Loucy (cell line): Measurements from ENCODE around the gene MUS81.

Source experiments
- H2AFZ ChIP-seq: fragments of 200-600 bp; sonication (generic); 2 replicates; pipeline ENCODE4 v1.6.0; 2016; ENCODE audit warnings: antibody characterized with exemption, mild to moderate bottlenecking, low read length, moderate library complexity
- H3F3A ChIP-seq: fragments of 200-600 bp; 2 replicates; pipeline ENCODE4 v1.6.0; 2016; ENCODE audit warnings: antibody characterized with exemption, low read depth, mild to moderate bottlenecking
- H3K27me3 ChIP-seq: fragments of 200-600 bp; sonication (generic); 2 replicates; pipeline ENCODE4 v1.6.1; 2014; ENCODE audit warnings: low read length, mild to moderate bottlenecking; ENCODE audit not compliant: insufficient read depth, poor library complexity, severe bottlenecking
- H3K36me3 ChIP-seq: fragments of 200-600 bp; sonication (generic); 2 replicates; pipeline ENCODE4 v1.6.1; 2016; ENCODE audit warnings: low read length; ENCODE audit not compliant: insufficient read depth
- H3K4me1 ChIP-seq: fragments of 200-600 bp; sonication (generic); 2 replicates; pipeline ENCODE4 v1.5.1; 2014; ENCODE audit warnings: low read length, mild to moderate bottlenecking; ENCODE audit not compliant: insufficient read depth, poor library complexity, severe bottlenecking
- H3K4me2 ChIP-seq: fragments of 200-600 bp; sonication (generic); 2 replicates; pipeline ENCODE4 v1.6.0; 2014; ENCODE audit warnings: antibody characterized with exemption, low read length, low read depth, mild to moderate bottlenecking; ENCODE audit not compliant: poor library complexity, severe bottlenecking
- H3K4me3 ChIP-seq: fragments of 200-600 bp; sonication (generic); 2 replicates; pipeline ENCODE4 v1.5.1; 2014; ENCODE audit warnings: low read length, mild to moderate bottlenecking, mixed read lengths; ENCODE audit not compliant: poor library complexity, severe bottlenecking
- H3K79me2 ChIP-seq: fragments of 200-600 bp; sonication (generic); 2 replicates; pipeline ENCODE4 v1.6.1; 2014; ENCODE audit warnings: low read length; ENCODE audit not compliant: insufficient read depth
- H3K9ac ChIP-seq: fragments of 200-600 bp; sonication (generic); 2 replicates; pipeline ENCODE4 v1.6.0; 2014; ENCODE audit warnings: mild to moderate bottlenecking, low read depth, low read length, moderate library complexity; ENCODE audit not compliant: poor library complexity, severe bottlenecking
- H3K9me2 ChIP-seq: fragments of 200-600 bp; sonication (generic); replicated peaks from 2 replicates; pipeline ENCODE4 v1.6.1; 2016; ENCODE audit warnings: low read depth, low read length, mixed read lengths
- H3K9me3 ChIP-seq: fragments of 200-600 bp; sonication (generic); 2 replicates; pipeline ENCODE4 v1.6.1; 2014; ENCODE audit warnings: mild to moderate bottlenecking, antibody characterized with exemption, low read length, low read depth; ENCODE audit not compliant: insufficient read depth
- H4K20me1 ChIP-seq: fragments of 200-600 bp; sonication (generic); 2 replicates; pipeline ENCODE4 v1.6.0; 2014; ENCODE audit warnings: antibody characterized with exemption, low read length, mild to moderate bottlenecking; ENCODE audit not compliant: insufficient read depth, poor library complexity, severe bottlenecking
- CTCF ChIP-seq: fragments of 200-600 bp; sonication (generic); conservative IDR thresholded peaks from 2 replicates; pipeline ENCODE4 v1.5.1; 2014; ENCODE audit warnings: mild to moderate bottlenecking, antibody characterized with exemption, low read length
- EZH2phosphoT487 ChIP-seq: fragments of 200-600 bp; IDR thresholded peaks from 2 replicates; pipeline ENCODE4 v1.6.1; 2018; ENCODE audit warnings: antibody characterized with exemption, mild to moderate bottlenecking, moderate library complexity, borderline replicate concordance

Gene MUS81

DNA sequence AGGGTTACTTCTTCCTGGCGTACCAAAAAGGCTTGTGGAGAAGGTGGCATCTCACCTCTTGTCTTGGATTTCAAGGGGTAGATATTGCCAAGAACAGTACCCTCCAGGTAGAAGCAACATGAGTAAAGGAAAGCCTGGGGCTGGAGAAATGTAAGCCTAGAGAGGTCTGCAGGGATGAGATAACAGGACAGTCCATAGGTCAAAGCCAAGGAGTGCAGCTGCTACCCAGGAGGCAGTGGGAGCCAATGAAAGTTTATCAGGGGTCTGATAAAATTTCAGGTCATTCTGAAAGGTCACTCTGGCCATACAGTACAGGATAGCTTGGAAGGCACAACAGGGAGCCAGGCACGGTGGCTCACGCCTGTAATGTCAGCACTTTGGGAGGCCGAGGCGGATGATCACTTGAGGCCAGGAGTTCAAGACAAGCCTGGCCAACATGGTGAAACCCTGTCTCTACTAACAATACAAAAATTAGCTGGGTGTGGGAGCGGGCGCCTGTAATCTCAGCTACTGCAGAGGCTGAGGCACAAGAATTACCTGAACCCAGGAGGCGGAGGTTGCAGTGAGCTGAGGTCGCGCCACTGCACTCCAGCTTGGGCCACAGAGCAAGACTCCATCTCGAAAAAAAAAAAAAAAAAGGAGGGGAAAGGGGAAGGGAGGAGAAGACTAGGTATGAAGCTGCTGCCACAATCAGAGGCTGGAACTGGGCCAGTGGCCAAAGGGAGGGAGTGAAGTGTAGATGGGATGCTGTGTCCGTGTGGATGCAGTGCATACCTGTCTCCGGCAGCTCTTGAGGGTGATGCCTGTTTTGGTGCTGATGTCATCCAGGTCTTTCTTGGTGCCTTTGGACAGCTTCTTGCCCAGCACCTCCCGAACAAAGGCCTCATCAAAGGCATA lies 26.8 kb downstream of the MUS81 start:
- no peaks in the 10 kb centered on the region for H3K9me3 ChIP-seq
- H3K27me3 ChIP-seq = no peaks in the 10 kb centered on the region
- no peak overlapping the region for H2AFZ ChIP-seq
- peak overlapping the region; percentile 92 for H3K4me2 ChIP-seq
- TF ChIP-seq CTCF (no peak), EZH2phosphoT487 (no peak)
- H3K4me1 ChIP-seq = peaks cover 53% of the 10 kb centered on the region
- peak overlapping the region; percentile 82 for H3K9ac ChIP-seq
- peak overlapping the region; percentile 85 for H3K4me3 ChIP-seq
- H3K79me2 ChIP-seq = peaks cover 57% of the 10 kb centered on the region
- H3K36me3 ChIP-seq = peaks cover 11% of the 10 kb centered on the region; the same call in 1 of the 2 replicates
- peaks cover 17% of the 10 kb centered on the region for H4K20me1 ChIP-seq
- no peaks in the 10 kb centered on the region for H3K9me2 ChIP-seq
- H3F3A ChIP-seq = no peaks in the 10 kb centered on the region; the same call in 1 of the 2 replicates

- H3K9me2 ChIP-seq = no peaks in the 10 kb centered on the region
- no peaks in the 10 kb centered on the region; the same call in 1 of the 2 replicates for H3F3A ChIP-seq
- TF ChIP-seq CTCF (no peak), EZH2phosphoT487 (no peak)
- H3K9me3 ChIP-seq = no peaks in the 10 kb centered on the region
- peak overlapping the region; percentile 82 for H3K9ac ChIP-seq
- H3K36me3 ChIP-seq = peaks cover 11% of the 10 kb centered on the region; the same call in 1 of the 2 replicates
- H2AFZ ChIP-seq = peak overlapping the region; percentile 77
- H3K4me2 ChIP-seq = peak overlapping the region; percentile 92
- peaks cover 60% of the 10 kb centered on the region for H3K4me1 ChIP-seq
- peak overlapping the region; percentile 85 for H3K4me3 ChIP-seq
- peaks cover 64% of the 10 kb centered on the region for H3K79me2 ChIP-seq
- H4K20me1 ChIP-seq = peaks cover 21% of the 10 kb centered on the region
- no peaks in the 10 kb centered on the region for H3K27me3 ChIP-seq
Observed at GRCh38 chr11:65887723-65888162, 27.5 kb downstream of the MUS81 start.

DNA sequence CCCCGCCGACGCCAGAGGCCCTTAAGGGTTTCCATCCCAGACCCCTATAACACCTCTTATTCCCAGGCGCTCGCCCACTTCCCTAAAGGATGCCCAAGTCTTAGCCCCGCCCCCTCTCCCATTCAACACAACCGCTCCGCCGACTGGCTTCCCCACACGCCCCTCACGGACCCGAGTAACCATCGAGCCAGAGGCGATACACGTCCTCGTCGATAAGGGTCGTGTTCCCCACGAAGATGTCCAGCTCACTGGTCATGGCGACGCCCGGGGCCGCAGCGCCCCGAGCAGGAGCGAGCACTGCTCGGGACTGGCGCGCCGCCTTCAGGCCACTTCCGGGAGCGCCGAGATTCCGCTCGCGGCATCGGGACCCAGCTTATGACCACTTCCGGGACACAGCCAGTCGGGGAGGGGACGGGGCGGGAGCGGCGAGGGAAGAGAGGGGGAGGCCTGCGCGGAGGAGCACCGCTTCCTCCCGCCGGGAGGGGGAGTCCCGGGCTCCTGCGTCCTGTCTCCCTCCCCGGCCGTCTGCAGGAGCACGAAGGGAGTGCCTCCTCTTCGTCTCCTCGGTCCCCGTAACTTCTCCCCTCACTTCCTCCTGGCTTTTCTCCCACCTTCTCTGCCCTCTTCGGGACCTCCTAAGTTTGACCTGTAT lies 28.1 kb downstream of the MUS81 start, which contains the start of gene FIBP:
FIBP (minus strand) TSS at position 309 of the 652 bp plus-strand sequence; CDS start at position 256, 53 bp downstream.
- Histone ChIP-seq H3K4me2 (peak within 1 kb of the TSS; percentile 92), H3K27me3 (no peaks in the 10 kb centered on the region), H3K4me1 (peaks cover 65% of the 10 kb centered on the region), H2AFZ (peak within 1 kb of the TSS; percentile 90), H3K36me3 (peaks cover 11% of the 10 kb centered on the region; the same call in 1 of the 2 replicates), H4K20me1 (peaks cover 25% of the 10 kb centered on the region), H3K4me3 (peak within 1 kb of the TSS; percentile 85), H3F3A (no peaks in the 10 kb centered on the region; the same call in 1 of the 2 replicates), H3K79me2 (peaks cover 68% of the 10 kb centered on the region), H3K9me2 (no peaks in the 10 kb centered on the region), H3K9ac (peak within 1 kb of the TSS; percentile 82), H3K9me3 (no peaks in the 10 kb centered on the region)
- peak; percentile 68 for TF ChIP-seq CTCF
- TF ChIP-seq EZH2phosphoT487 = no peak
